Rectal smooth muscle tissue (tissue), 1 donor: ENCODE measurements around the gene ST3GAL6.

Experiments used
- H3K27ac ChIP-seq: one replicate; pipeline ENCODE4 v1.7.0; 2013; ENCODE audit warnings: low read depth, low read length, inconsistent platforms
- H3K27me3 ChIP-seq: one replicate; pipeline ENCODE4 v1.7.0; 2013; ENCODE audit warnings: low read length; ENCODE audit not compliant: control insufficient read depth, insufficient read depth
- H3K36me3 ChIP-seq: one replicate; pipeline ENCODE4 v1.7.0; 2013; ENCODE audit warnings: low read length; ENCODE audit not compliant: control insufficient read depth, insufficient read depth
- H3K4me1 ChIP-seq: one replicate; pipeline ENCODE4 v1.7.0; 2013; ENCODE audit warnings: low read length; ENCODE audit not compliant: control insufficient read depth, insufficient read depth
- H3K4me3 ChIP-seq: one replicate; pipeline ENCODE4 v1.7.0; 2013; ENCODE audit warnings: low read length
- H3K9ac ChIP-seq: one replicate; pipeline ENCODE4 v1.7.0; 2013; ENCODE audit warnings: low read length

ST3GAL6 gene

GRCh38 chr3:98768961-98769360, 5.8 kb downstream of the ST3GAL6 start:
- H3K27ac ChIP-seq, result no peak overlapping the region

DNA sequence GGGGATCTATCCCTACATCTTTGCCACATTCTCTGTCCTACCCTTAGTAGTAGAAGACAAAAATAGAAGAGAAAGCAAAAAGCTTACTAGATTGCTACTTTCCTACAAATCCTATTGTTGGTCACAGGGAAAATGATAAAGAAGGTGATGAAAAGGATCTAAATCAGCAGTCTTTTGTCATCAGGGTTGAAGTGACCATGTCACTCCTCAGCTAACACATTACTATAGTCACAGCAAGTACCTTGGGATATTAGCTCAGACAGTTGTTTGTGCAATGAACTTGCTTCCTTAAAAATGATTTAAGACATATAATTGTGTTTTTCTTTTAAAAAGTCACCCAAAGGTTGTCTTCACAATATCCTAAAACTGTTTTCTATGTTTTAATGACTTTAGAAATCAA, 6.3 kb downstream of the ST3GAL6 start:
- Histone ChIP-seq H3K9ac (no peak overlapping the region), H3K36me3 (no peaks in the 10 kb centered on the region), H3K27ac (no peak overlapping the region), H3K27me3 (no peaks in the 10 kb centered on the region), H3K4me3 (no peak overlapping the region), H3K4me1 (no peaks in the 10 kb centered on the region)

More at GRCh38 chr3:98768961-98769360, 5.8 kb downstream of the ST3GAL6 start:
- H3K4me1 ChIP-seq, result no peaks in the 10 kb centered on the region
- no peak overlapping the region for H3K9ac ChIP-seq
- no peaks in the 10 kb centered on the region for H3K36me3 ChIP-seq
- H3K4me3 ChIP-seq, result no peak overlapping the region
- no peaks in the 10 kb centered on the region for H3K27me3 ChIP-seq

- no peak overlapping the region for H3K27ac ChIP-seq
- no peak overlapping the region for H3K9ac ChIP-seq
- no peak overlapping the region for H3K4me3 ChIP-seq
- H3K27me3 ChIP-seq, result no peaks in the 10 kb centered on the region
- H3K4me1 ChIP-seq, result no peaks in the 10 kb centered on the region
- H3K36me3 ChIP-seq, result no peaks in the 10 kb centered on the region
These were observed 7.3 kb downstream of the ST3GAL6 start for GRCh38 chr3:98770261-98771039.

DNA sequence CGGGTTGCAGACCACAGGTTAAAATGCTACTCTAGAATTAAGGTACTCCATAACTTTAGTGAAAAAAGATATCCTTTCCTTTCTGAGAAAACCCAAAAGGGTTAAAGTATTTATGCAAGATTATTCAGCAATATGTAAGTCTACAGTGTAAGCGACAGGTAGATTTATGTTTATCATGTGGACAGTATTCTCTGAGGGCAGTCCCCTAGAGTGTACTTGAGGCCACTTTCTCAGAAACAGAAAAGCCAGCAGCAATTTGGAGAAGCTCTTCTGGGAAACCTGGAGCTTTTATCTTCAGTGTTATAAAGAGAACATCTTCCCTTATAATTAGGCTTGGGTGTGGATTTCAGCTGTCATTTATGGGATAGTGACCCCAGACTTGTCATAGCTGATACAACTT, 8.9 kb downstream of the ST3GAL6 start:
- Histone ChIP-seq H3K4me3 (no peak overlapping the region), H3K4me1 (no peaks in the 10 kb centered on the region), H3K36me3 (no peaks in the 10 kb centered on the region), H3K27me3 (no peaks in the 10 kb centered on the region), H3K9ac (no peak overlapping the region), H3K27ac (no peak overlapping the region)

DNA sequence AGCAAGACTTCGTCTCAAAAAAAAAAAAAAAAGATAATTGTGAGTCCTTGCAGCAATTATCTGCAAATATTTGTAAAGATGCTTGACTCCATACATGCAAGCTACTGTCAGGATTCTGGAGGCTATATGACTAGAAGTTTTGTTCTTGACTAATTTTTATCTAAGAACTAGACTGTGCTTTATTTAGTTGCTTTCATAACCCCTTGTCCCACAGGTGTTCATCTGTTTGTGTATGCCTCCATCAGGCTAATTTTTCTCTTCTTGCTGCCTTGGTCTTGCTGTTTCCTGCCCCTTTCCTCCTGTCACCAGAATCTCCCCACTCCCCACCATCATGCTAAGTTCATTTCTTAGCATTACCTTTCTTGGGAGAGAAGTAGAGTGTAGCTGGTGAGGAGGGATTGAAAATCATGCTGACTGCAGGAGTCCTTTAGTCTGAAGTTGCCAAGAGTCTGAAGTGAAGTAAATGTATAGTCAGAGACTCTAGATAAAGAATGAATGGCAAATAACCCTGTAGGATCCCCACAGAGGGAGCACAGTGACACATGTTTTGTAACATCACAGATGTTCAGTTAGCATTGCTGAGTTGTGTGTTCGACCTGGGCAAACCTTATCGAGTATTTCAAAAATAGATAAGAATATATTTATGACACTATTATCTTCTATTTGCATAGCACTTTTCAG, 12.5 kb downstream of the ST3GAL6 start:
- Histone ChIP-seq H3K36me3 (no peaks in the 10 kb centered on the region), H3K4me1 (no peaks in the 10 kb centered on the region), H3K27ac (no peak overlapping the region), H3K4me3 (no peak overlapping the region), H3K9ac (no peak overlapping the region), H3K27me3 (no peaks in the 10 kb centered on the region)

GRCh38 chr3:98776140-98776493, 13.0 kb downstream of the ST3GAL6 start:
- no peaks in the 10 kb centered on the region for H3K27me3 ChIP-seq
- no peaks in the 10 kb centered on the region for H3K4me1 ChIP-seq
- no peak overlapping the region for H3K27ac ChIP-seq
- no peaks in the 10 kb centered on the region for H3K36me3 ChIP-seq
- H3K9ac ChIP-seq, result no peak overlapping the region
- H3K4me3 ChIP-seq, result no peak overlapping the region

- Histone ChIP-seq H3K4me3 (no peak overlapping the region), H3K27ac (no peak overlapping the region), H3K27me3 (no peaks in the 10 kb centered on the region), H3K9ac (no peak overlapping the region), H3K4me1 (no peaks in the 10 kb centered on the region), H3K36me3 (no peaks in the 10 kb centered on the region)
These were observed 14.1 kb downstream of the ST3GAL6 start for GRCh38 chr3:98777286-98777685.

DNA sequence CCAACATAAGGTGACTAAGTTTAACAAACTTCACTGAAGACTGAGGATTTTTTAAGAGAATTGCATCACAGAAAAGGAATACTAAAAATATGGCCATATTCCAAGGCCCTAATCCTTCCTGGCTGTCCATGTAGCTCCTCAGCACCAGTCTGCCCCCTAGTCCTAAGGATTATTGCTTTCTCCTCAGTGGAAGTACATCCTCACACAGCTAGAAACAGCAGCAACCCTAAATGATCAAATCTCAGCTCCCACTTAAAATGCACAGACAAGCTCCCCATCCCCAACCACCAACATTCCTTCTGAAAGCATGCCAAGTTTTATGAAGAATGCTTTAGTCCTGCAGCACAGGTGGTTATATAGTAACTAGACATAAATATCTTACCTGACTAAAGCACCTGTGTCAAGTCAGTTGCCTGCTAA, 14.7 kb downstream of the ST3GAL6 start:
- Histone ChIP-seq H3K27me3 (no peaks in the 10 kb centered on the region), H3K36me3 (no peaks in the 10 kb centered on the region), H3K4me3 (no peak overlapping the region), H3K27ac (no peak overlapping the region), H3K4me1 (no peaks in the 10 kb centered on the region), H3K9ac (no peak overlapping the region)

DNA sequence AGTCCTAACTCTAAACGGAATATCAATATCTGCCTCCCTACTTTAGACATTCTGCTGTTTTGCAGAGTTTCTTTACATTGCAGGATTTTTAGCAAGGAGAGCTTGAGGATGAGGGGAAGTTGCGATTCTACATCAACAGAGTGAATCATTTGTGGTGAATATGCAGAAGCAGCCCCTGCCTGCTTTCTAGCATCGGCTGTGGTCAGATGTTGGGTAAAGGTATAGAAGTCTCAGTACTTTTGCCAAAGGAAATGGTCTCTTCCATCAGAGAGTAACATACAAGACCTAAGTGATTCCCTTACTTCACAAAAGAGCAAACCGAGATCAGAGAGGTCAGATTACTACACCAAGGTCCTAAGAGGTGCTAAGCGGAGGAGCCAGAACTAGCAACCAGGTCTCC, 15.2 kb downstream of the ST3GAL6 start:
- no peak overlapping the region for H3K9ac ChIP-seq
- H3K4me1 ChIP-seq, result no peaks in the 10 kb centered on the region
- no peaks in the 10 kb centered on the region for H3K36me3 ChIP-seq
- H3K27me3 ChIP-seq, result no peaks in the 10 kb centered on the region
- peak overlapping the region; percentile 8 for H3K27ac ChIP-seq
- no peak overlapping the region for H3K4me3 ChIP-seq

DNA sequence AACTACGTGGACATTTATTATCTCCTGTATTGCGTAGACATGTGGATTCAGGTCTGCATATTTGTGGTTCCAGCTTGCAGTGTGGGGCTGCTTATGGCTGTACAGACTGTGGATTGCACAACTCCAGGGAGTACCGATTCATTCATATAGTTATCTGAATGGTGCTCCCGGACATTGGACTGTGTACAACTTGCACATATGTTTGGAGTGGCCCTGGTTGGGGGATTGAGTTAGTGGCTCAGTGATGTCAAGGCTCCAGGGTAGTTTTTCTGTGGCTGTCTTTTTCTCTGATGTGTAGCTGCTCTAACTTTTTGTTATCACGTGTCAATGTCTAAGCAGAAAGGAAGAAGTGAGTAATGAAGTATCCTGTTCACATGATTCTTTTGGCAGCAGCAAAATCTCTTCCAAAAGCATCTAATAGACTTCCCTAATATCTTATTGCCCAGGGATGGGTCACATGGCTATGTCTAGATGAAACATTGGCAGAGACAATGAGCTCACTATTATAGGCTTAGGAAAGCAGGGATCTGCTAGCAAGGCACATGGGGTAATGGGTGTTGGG, 15.8 kb downstream of the ST3GAL6 start:
- no peak overlapping the region for H3K9ac ChIP-seq
- H3K4me1 ChIP-seq, result no peaks in the 10 kb centered on the region
- peak overlapping the region; percentile 8 for H3K27ac ChIP-seq
- H3K36me3 ChIP-seq, result no peaks in the 10 kb centered on the region
- no peak overlapping the region for H3K4me3 ChIP-seq
- no peaks in the 10 kb centered on the region for H3K27me3 ChIP-seq

- no peak overlapping the region for H3K4me3 ChIP-seq
- H3K4me1 ChIP-seq, result no peaks in the 10 kb centered on the region
- H3K9ac ChIP-seq, result no peak overlapping the region
- H3K27ac ChIP-seq, result peak overlapping the region; percentile 53
- H3K27me3 ChIP-seq, result no peaks in the 10 kb centered on the region
- H3K36me3 ChIP-seq, result no peaks in the 10 kb centered on the region
These were observed 16.6 kb downstream of the ST3GAL6 start for GRCh38 chr3:98779541-98780335.

DNA sequence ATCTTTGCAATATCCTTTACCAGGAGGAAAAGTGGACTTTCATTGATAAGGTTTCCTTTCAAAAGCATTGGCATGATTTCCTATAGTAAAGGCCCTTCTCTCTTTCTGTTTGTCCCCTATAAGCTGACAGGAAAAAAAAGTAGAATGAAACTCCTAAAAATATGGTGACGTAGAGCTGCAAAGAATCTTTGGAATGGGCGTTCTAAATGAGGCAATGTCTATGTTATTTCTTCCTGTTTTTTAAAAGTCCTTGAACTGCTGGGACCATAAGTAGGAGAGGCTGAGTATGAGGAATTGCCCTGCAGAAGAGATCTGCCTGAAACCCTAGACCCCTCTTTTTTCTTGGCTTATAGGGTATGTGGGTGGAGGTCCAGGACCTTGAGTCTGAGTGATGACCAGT, 17.2 kb downstream of the ST3GAL6 start:
- Histone ChIP-seq H3K4me1 (no peaks in the 10 kb centered on the region), H3K9ac (no peak overlapping the region), H3K27ac (peak overlapping the region; percentile 53), H3K27me3 (no peaks in the 10 kb centered on the region), H3K4me3 (no peak overlapping the region), H3K36me3 (no peaks in the 10 kb centered on the region)
